HG02938 (cell line): ENCODE data around the gene LRPAP1.

Experiments
- ATAC-seq: cut with Tn5 transposase; IDR thresholded peaks from one replicate; pipeline ENCODE4 v1.9.1; 2021; ENCODE audit warnings: mild to moderate bottlenecking, moderate library complexity; ENCODE audit not compliant: unreplicated experiment

Gene LRPAP1

GRCh38 chr4:3486541-3487540 lies 45.4 kb downstream of the LRPAP1 start:
- ATAC-seq = no peak

- ATAC-seq = no peak
Measured at GRCh38 chr4:3485886-3486540, 46.2 kb downstream of the LRPAP1 start.

- ATAC-seq = no peak
Measured at GRCh38 chr4:3485011-3485791, 47.0 kb downstream of the LRPAP1 start.

GRCh38 chr4:3484057-3484973 lies 47.9 kb downstream of the LRPAP1 start:
- no peak for ATAC-seq

- no peak for ATAC-seq
Measured at GRCh38 chr4:3483471-3483921, 48.7 kb downstream of the LRPAP1 start.

GRCh38 chr4:3482707-3483106 lies 49.5 kb downstream of the LRPAP1 start:
- ATAC-seq = no peak

DNA sequence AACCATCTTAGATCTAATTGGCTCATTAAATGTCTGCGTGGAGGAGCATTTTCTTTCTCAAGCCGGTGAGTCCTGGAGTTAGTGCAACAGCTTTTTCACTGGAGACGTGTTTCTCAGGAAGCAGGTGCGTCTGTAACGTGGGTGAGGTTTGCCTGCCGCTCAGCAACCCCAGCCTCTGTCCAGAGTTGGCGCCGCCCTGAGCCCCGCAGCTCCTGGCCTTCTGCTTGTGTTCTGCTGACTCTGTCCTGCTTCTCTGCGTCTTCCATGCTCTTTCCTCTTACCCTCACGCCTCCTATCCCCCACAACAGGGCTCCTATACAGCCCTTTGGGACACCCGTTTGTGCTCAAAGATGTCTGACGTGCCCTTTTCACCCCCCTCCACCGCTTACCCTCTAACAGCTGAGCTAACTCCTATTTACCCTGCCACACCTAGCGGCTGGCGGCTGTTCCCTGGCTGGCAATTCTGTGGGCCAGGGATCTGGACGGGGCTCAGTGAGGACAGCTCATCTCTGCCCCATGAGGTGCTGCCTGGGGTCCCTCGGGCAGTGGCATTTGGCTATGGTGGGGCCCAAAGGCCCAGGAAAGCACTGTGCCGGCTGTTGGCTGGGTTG lies 50.3 kb downstream of the LRPAP1 start:
- no peak for ATAC-seq

GRCh38 chr4:3481113-3481531 lies 51.1 kb downstream of the LRPAP1 start:
- ATAC-seq = no peak

GRCh38 chr4:3480528-3481112 lies 51.6 kb downstream of the LRPAP1 start:
- ATAC-seq = peak; percentile 48

GRCh38 chr4:3479358-3480101 lies 52.7 kb downstream of the LRPAP1 start:
- no peak for ATAC-seq

DNA sequence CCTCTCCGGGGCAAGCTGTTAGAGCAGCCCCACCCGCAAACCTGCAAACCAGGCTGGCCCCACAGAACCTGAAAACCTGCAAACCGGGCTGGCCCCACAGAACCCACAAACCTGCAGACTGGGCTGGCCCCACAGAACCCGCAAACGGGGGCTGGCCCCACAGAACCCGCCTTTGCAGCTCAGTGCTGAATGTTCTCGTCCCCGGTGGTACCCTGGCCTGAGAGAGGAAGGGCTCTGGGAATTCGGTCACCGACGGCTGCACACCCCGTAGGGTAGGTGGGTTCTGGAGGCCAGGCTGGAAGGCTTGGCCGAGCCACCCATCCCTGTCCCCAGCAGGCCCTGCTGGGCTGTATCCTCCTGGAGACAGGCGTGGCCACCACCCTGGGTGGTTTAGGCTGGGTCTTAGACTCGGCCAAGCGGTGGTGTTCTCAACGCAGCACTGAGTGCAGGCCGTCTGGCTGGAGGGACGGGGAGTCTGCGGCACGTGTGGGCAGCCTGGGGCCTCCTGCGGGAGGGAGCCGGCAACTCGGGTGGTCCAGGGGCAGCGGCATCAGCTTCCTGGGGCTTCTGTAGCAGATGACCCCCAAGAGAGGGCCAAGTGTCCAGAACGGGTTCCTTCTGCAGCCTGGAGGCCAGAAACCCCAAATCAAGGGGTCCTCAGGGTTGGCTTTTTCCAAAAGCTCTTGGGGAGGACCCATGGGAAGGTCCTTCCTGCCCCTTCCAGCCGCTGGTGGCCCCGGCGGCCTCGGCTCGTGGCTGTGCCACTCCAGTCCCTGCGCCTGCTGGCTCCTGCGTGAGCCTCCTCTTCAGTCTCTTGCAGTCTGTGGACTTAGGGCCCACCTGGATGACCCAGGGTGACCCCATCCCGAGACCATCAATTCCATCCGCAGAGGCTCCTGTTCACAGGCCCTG lies 53.5 kb downstream of the LRPAP1 start:
- no peak for ATAC-seq

DNA sequence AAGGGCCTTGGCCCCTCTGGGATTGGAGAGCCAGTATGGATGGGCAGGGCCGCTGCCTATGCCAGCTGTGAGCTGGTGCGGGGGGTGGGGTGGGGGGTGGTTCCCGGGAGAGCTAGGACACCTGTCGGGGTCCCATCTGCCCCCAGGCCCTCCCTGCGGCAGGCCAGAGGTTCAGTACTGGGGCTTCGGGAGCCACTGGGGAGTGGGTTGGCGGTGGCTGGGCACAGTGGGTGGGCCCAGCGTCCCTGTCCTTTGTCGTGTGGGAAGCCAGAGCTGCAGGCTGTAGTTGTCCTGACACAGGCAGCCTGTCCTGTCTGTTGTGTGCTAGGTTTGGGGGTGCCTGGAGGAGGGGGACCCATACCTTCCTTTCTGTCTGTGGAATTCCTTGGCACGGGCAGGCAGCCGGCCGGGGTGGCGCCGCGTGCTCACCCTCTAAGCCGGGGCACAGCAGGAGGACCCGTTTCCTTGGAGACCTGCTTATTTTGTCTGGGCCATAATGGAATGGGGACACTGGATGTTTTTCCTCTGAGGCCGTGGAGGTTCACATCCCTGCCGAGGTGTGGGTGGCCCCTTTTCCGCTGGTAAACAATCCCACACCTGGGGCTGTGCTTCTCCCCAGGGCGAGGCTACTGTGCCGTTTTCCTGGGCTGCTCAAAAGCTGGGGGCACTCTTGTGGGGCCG lies 54.3 kb downstream of the LRPAP1 start:
- ATAC-seq = no peak

DNA sequence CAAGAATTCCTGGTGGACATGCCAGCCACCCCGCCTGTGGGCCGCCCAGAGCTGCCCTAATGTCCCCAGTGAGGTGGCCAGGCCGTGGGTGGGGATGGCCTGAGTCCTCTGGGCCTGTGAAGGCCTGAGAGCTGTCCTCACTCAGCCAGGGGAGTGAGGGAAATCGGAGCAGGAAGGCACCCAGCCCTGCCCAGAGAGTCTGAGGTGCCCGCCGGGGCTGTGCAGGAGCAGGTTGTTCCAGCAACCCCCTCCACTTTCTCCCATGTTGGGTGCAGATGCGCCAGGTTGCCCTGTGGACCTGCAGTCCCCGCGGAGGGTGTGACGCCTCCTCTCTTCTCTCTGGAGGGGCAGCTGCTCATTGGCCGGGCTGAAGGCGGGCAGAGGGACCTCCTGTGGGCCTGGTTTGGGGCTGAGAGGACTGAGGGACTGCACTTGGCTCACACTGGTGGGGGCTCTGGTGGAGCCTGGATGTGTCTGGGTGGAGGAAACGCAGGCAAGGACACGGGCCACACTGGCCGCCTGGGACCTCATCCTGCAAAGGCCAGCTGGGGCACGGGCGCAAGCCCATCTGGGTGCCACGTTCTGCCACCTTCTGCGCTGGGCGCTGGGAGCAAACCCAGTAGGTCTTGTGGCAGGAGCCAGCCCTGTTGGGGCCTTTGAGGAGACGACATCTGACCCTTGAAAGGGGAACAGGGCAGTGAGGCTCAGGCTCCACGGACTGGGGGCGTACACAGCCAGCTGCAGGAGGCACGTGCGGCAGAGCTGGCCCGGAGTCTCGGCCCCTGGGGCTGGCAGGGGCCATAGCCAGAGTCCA lies 55.1 kb downstream of the LRPAP1 start:
- ATAC-seq = no peak

GRCh38 chr4:3476341-3476747 lies 55.9 kb downstream of the LRPAP1 start:
- ATAC-seq = no peak

GRCh38 chr4:3475713-3476260 lies 56.4 kb downstream of the LRPAP1 start:
- ATAC-seq = no peak
